ENCODE data around the gene CD40. TPM values are rescaled to one million over a fixed set of nuclear protein-coding genes. Genes with fewer than 3 reads are reported as not detected.
A peak's percentile ranks its signal among the peaks of the same experiment; 100 is the strongest.

CD40 gene
- total and polyA plus RNA-seq, 2 of the 4 experiments (the other 2 are of a cell fraction) = 0.36 to 0.92 TPM

DNA sequence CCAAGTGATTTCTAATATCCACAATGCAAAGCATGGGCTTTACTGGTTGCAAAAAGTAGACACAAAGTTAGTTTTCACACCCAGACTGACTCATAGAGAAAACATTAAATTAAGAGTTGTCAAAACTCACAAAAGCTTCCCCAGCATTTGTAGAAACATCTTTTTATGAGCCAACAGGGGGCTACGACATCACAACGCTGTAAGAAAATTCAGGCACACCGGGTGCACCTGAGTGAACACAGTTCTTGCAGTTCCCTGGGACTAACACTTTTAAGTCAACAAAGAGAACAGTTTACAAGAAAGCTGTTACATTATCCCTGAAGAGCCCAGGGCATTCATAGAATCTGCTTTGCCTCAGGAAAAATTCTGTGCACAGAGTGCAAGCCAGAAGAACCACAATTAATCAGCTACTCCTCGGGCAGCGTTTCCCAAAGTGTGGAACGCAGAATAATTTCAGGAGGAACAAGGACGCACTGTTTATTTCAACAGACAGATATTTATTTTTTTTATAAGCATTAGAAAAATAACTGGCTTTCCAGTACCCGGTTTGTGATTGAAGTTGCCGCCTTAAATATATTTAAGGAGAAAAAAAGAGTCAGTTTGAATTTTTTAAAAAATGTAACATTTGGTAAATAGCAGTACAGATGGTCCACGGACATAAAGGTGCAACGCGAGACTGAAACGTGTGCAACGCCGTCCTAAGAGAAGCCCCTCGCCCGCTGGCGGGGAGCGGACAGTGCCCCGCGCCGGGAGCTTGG is 29.5 kb upstream of the CD40 start:
- peak overlapping the region; percentile 98 for H2AFZ ChIP-seq (replicated peaks; ENCODE audit: low read length, poor library complexity)
- H3K27ac ChIP-seq (ENCODE audit: insufficient read depth, low read length) = peak overlapping the region; percentile 97
- H3K9ac ChIP-seq (ENCODE audit: low read depth, low read length) = peak overlapping the region; percentile 98
- peaks cover 56% of the 10 kb centered on the region for H4K20me1 ChIP-seq (ENCODE audit: insufficient read depth, low read length)
- H3K4me3 ChIP-seq (ENCODE audit: insufficient read depth, low read depth, low read length) = peak overlapping the region; percentile 91
- DNase-seq = peak; percentile 8
- intact Hi-C loops (cut with micrococcal nuclease) = loop anchor here (1.0 to 10.0 kb wide), 4 partner anchors 30 to 314 kb away; partner anchors contain the start of gene ZNF335
- dilution Hi-C loops (cut with HindIII; ENCODE audit: low sequenced_read_pairs, unreplicated experiment) = no loop called here
- peaks cover 7% of the 10 kb centered on the region for H3K4me1 ChIP-seq (ENCODE audit: control insufficient read depth, insufficient read depth, low read length)
- ChIA-PET POLR2A (ENCODE audit: unreplicated experiment) (no interaction called here), CTCF (interaction anchor here (0.6 to 1.2 kb wide), 3 partner anchors 63 to 118 kb away, joined by 3 read pairs; no protein-coding TSS in a partner anchor)
- H3K56ac ChIP-seq (ENCODE audit: extremely low read depth, insufficient read depth, low read length) = 0 out of 2 replicates have a peak overlapping the region, but pooled peaks have one; percentile 47
- H2BK20ac ChIP-seq (ENCODE audit: low read depth, low read length) = no peak overlapping the region
- H3K9me3 ChIP-seq (ENCODE audit: control insufficient read depth, insufficient read depth, low read length) = no peaks in the 10 kb centered on the region
- H3K14ac ChIP-seq (replicated peaks; ENCODE audit: low read depth, low read length) = peak overlapping the region; percentile 99
- H3K79me1 ChIP-seq (ENCODE audit: low read depth in 1 of 2, low read length in 2 of 2) = peaks cover 17 to 45% of the 10 kb centered on the region in 2 experiments
- no peaks in the 10 kb centered on the region for H3K27me3 ChIP-seq (ENCODE audit: control insufficient read depth, insufficient read depth, low read length)
- no peak overlapping the region for H2BK120ac ChIP-seq (ENCODE audit: low read depth, low read length)
- peak overlapping the region; percentile 77 for H2AK9ac ChIP-seq (replicated peaks; ENCODE audit: low read depth, low read length, poor library complexity)
- peak overlapping the region; percentile 90 to 93; a peak in 2 of 4 replicates for H4K8ac ChIP-seq (ENCODE audit: low read depth in 2 of 2, low read length in 2 of 2)
- peaks cover 7% of the 10 kb centered on the region; the same call in 1 of the 2 replicates for H3K9me1 ChIP-seq (ENCODE audit: insufficient read depth, low read length)
- peak overlapping the region; percentile 97 for H3K4me2 ChIP-seq (ENCODE audit: low read depth, low read length)
- H3K4ac ChIP-seq (ENCODE audit: low read depth, low read length) = peak overlapping the region; percentile 87
- WGBS, 2 experiments (ENCODE audit: extremely low coverage in 2 of 2, insufficient read length in 1 of 2) = 0% methylated on average over 8 of the region's 22 CpGs; no CpG with 5 or more reads in 1 of the 2 experiments
- no peak overlapping the region for H4K5ac ChIP-seq (ENCODE audit: low read depth, low read length)
- no peak overlapping the region for H2AK5ac ChIP-seq (ENCODE audit: low read depth, low read length)
- H4K91ac ChIP-seq (ENCODE audit: insufficient read depth, low read depth, low read length) = no peak overlapping the region
- H3K18ac ChIP-seq (ENCODE audit: low read depth, low read length) = 0 out of 2 replicates have a peak overlapping the region, but pooled peaks have one; percentile 90
- TF ChIP-seq, protein P1, sequence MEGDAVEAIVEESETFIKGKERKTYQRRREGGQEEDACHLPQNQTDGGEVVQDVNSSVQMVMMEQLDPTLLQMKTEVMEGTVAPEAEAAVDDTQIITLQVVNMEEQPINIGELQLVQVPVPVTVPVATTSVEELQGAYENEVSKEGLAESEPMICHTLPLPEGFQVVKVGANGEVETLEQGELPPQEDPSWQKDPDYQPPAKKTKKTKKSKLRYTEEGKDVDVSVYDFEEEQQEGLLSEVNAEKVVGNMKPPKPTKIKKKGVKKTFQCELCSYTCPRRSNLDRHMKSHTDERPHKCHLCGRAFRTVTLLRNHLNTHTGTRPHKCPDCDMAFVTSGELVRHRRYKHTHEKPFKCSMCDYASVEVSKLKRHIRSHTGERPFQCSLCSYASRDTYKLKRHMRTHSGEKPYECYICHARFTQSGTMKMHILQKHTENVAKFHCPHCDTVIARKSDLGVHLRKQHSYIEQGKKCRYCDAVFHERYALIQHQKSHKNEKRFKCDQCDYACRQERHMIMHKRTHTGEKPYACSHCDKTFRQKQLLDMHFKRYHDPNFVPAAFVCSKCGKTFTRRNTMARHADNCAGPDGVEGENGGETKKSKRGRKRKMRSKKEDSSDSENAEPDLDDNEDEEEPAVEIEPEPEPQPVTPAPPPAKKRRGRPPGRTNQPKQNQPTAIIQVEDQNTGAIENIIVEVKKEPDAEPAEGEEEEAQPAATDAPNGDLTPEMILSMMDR (conservative IDR thresholded peaks at IDR 0.05; ENCODE audit: low read depth, low read length) = 0 out of 2 replicates have a peak, but pooled peaks have one; percentile 2
- no peak for TF ChIP-seq CHD1 (IDR thresholded peaks at IDR 0.05; ENCODE audit: low read depth, low read length)
- TF ChIP-seq MXI1 (IDR thresholded peaks at IDR 0.05; ENCODE audit: borderline replicate concordance, low read depth, low read length) = no peak
- no peak for TF ChIP-seq NFE2L2 (IDR thresholded peaks at IDR 0.05; ENCODE audit: low read depth, low read length)
- TF ChIP-seq, protein P2, sequence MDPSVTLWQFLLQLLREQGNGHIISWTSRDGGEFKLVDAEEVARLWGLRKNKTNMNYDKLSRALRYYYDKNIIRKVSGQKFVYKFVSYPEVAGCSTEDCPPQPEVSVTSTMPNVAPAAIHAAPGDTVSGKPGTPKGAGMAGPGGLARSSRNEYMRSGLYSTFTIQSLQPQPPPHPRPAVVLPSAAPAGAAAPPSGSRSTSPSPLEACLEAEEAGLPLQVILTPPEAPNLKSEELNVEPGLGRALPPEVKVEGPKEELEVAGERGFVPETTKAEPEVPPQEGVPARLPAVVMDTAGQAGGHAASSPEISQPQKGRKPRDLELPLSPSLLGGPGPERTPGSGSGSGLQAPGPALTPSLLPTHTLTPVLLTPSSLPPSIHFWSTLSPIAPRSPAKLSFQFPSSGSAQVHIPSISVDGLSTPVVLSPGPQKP (IDR thresholded peaks at IDR 0.05; ENCODE audit: borderline replicate concordance, low read depth, low read length) = no peak
- no peak overlapping the region; the same call in 1 of the 2 replicates for H3K23ac ChIP-seq (ENCODE audit: low read depth, low read length)
- in situ Hi-C loops (cut with MboI; ENCODE audit: low sequenced_read_pairs) = no loop called here
- H2BK15ac ChIP-seq (ENCODE audit: low read depth, low read length) = no peak overlapping the region
- no TSS peak for BruUV-seq (replicated peaks)
- no peaks in the 10 kb centered on the region for H3K36me3 ChIP-seq (ENCODE audit: control insufficient read depth, insufficient read depth, low read length)
- H2BK5ac ChIP-seq (ENCODE audit: low read depth, low read length, poor library complexity, severe bottlenecking) = peak overlapping the region; percentile 98
- no peak for ATAC-seq (ENCODE audit: low read depth)

Measured in IMR-90 (cell line).